ENCODE data around the gene SYTL2.

- TF ChIP-seq CTCF (IDR thresholded peaks at IDR 0.05) (no peak), POLR2A (IDR thresholded peaks at IDR 0.05) (no peak)
Measured at GRCh38 chr11:85787809-85788760, 22.9 kb downstream of the SYTL2 start.
